ENCODE data around the gene MED8.
"Not testable (repeated sequence)": the region's sequence is repeated elsewhere in the genome, so short reads cannot be mapped to it uniquely, and the experiment has no call there.

The MED8 gene

GRCh38 chr1:43383449-43383848, 6.2 kb downstream of the MED8 start:
- Histone ChIP-seq H3K36me3 (replicated peaks) (peaks cover 45% of the 10 kb centered on the region), H3K27me3 (ENCODE audit: low read depth) (no peaks in the 10 kb centered on the region), H3K4me3 (no peak overlapping the region), H3K4me1 (no peaks in the 10 kb centered on the region), H3K9me3 (no peaks in the 10 kb centered on the region)
- in situ Hi-C loops (cut with MboI; ENCODE audit: low sequenced_read_pairs): no loop called here
- no peak for DNase-seq (ENCODE audit: low spot score in 2 of 2)

DNA sequence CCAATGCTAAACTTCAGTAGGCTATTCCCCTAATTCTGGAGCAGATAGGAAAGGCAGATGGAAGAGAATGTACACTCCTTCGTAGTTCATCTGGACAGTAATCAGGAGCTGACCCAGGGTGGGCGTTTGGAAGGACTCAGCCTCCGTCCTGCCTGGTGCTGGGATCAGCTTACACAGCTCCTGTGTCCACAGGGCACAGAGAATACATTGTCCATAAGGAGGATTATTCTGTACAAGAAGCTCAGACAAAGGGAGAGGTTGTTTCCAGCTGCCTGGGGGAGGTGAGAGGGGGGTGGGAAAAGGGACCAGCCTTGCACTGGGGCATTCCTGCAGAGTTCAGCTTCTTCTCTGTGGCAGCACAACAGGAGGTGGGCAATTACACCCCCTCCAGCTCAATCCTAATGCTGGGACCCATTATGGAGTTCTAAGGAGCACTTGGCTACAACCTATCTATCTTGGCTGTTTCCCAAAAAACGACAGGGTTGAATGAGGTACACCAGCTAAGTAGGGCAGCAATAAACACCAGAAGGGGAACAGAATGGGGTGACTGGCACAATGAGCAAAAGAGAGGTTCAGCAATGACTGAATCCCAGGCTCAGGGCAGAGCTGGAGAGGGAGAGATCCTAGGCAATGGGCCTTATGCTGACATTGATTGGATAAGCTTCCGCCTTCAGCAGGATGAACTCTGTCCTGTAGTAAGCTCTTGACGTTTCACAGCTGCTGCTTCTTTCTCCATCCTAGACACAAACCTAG, 7.4 kb downstream of the MED8 start:
- Histone ChIP-seq H3K36me3 (replicated peaks) (peaks cover 43% of the 10 kb centered on the region), H3K4me3 (no peak overlapping the region), H3K27me3 (ENCODE audit: low read depth) (no peaks in the 10 kb centered on the region), H3K4me1 (no peaks in the 10 kb centered on the region), H3K9me3 (no peaks in the 10 kb centered on the region)
- DNase-seq (ENCODE audit: low spot score in 2 of 2): no peak
- in situ Hi-C loops (cut with MboI; ENCODE audit: low sequenced_read_pairs): no loop called here

GRCh38 chr1:43381612-43382011, 8.0 kb downstream of the MED8 start:
- no peaks in the 10 kb centered on the region for H3K9me3 ChIP-seq
- H3K4me1 ChIP-seq: no peaks in the 10 kb centered on the region
- in situ Hi-C loops (cut with MboI; ENCODE audit: low sequenced_read_pairs): no loop called here
- H3K27me3 ChIP-seq (ENCODE audit: low read depth): no peaks in the 10 kb centered on the region
- peaks cover 38% of the 10 kb centered on the region for H3K36me3 ChIP-seq (replicated peaks)
- DNase-seq (ENCODE audit: low spot score in 2 of 2): no peak
- H3K4me3 ChIP-seq: no peak overlapping the region

- in situ Hi-C loops (cut with MboI; ENCODE audit: low sequenced_read_pairs): no loop called here
- Histone ChIP-seq H3K9me3 (no peaks in the 10 kb centered on the region), H3K4me1 (no peaks in the 10 kb centered on the region), H3K36me3 (replicated peaks) (peaks cover 16% of the 10 kb centered on the region), H3K4me3 (no peak overlapping the region), H3K27me3 (ENCODE audit: low read depth) (no peaks in the 10 kb centered on the region)
- no peak for DNase-seq (ENCODE audit: low spot score in 2 of 2)
These were observed 10.1 kb downstream of the MED8 start for GRCh38 chr1:43379476-43379875.

GRCh38 chr1:43377831-43378230, 11.8 kb downstream of the MED8 start:
- in situ Hi-C loops (cut with MboI; ENCODE audit: low sequenced_read_pairs): no loop called here
- no peaks in the 10 kb centered on the region; the same call in 1 of the 2 replicates for H3K36me3 ChIP-seq (replicated peaks)
- H3K9me3 ChIP-seq: no peaks in the 10 kb centered on the region
- no peak overlapping the region for H3K4me3 ChIP-seq
- H3K27me3 ChIP-seq (ENCODE audit: low read depth): no peaks in the 10 kb centered on the region
- no peaks in the 10 kb centered on the region for H3K4me1 ChIP-seq
- no peak for DNase-seq (ENCODE audit: low spot score in 2 of 2)

GRCh38 chr1:43376723-43377235, 12.8 kb downstream of the MED8 start:
- Histone ChIP-seq H3K4me3 (no peak overlapping the region), H3K27me3 (ENCODE audit: low read depth) (no peaks in the 10 kb centered on the region), H3K9me3 (no peaks in the 10 kb centered on the region), H3K4me1 (no peaks in the 10 kb centered on the region), H3K36me3 (replicated peaks) (no peaks in the 10 kb centered on the region)
- in situ Hi-C loops (cut with MboI; ENCODE audit: low sequenced_read_pairs): no loop called here
- no peak for DNase-seq (ENCODE audit: low spot score in 2 of 2)

DNA sequence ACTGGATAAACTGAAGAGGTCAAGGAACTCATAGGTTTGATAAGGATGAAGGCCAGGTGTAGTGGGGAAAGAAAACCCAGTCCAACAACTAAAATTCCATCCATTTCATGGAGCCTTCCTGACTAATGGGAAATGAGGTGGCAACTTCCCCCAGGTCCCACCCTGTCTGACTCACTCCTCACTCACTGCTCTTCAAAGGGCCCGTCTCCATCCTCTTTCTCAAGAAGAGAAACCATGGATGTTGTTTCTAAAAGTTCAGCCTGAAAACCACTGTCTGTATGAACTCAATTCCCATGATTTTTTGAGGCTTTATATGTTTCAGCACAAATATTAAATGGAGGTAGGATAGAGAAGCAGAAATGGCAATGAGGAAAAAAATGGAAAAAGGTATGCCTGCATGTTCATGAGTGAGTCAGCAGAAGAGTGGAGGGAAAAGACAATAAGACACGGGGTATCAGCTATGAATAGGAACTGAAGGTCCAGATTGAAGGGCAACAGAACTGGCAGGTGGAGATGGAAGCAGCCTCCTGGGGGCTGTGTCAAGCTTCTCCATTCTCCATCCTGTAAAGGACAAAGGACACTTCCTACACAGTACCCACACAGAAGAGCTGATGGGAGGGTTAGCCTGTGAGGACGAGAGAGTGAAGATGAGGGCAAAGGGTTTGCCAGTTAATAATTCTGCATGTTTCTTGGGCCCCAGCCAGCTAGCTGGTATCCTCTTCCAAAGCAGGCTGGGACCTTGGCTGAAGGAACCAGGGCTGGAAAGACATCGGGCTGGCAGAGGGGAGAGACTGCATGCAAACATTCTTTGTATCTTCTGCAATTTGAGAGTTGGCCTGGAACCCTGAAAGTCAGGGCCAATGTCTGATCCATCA, 16.3 kb downstream of the MED8 start:
- no peak for DNase-seq (ENCODE audit: low spot score in 2 of 2)
- in situ Hi-C loops (cut with MboI; ENCODE audit: low sequenced_read_pairs): no loop called here
- H3K36me3 ChIP-seq (replicated peaks): no peaks in the 10 kb centered on the region
- no peaks in the 10 kb centered on the region for H3K27me3 ChIP-seq (ENCODE audit: low read depth)
- H3K4me3 ChIP-seq: no peak overlapping the region
- H3K4me1 ChIP-seq: peaks cover 7% of the 10 kb centered on the region; the same call in 1 of the 2 replicates
- no peaks in the 10 kb centered on the region for H3K9me3 ChIP-seq

DNA sequence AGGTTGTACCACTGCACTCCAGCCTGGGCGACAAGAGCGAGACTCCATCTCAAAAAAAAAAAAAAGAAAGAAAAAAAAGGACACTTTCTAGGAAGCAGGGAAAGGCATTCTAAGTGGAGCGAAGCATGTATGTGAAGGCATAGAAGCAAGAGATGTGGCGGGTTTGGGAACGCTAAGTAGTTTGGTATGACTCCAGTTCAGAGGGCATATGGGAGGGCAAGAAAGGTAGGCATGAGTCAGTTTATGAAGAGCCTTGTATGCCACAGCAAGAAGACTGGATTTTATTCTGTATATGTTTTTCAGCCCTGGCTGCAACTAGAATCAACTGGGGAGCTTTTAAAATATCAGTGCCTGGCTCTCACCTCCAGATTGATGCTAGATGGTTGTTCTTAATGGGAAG, 17.4 kb downstream of the MED8 start:
- in situ Hi-C loops (cut with MboI; ENCODE audit: low sequenced_read_pairs): no loop called here
- no peak for DNase-seq (ENCODE audit: low spot score in 2 of 2)
- Histone ChIP-seq H3K4me3 (no peak overlapping the region), H3K36me3 (replicated peaks) (no peaks in the 10 kb centered on the region; the same call in 1 of the 2 replicates), H3K4me1 (peaks cover 7% of the 10 kb centered on the region; the same call in 1 of the 2 replicates), H3K27me3 (ENCODE audit: low read depth) (no peaks in the 10 kb centered on the region), H3K9me3 (no peaks in the 10 kb centered on the region)

DNA sequence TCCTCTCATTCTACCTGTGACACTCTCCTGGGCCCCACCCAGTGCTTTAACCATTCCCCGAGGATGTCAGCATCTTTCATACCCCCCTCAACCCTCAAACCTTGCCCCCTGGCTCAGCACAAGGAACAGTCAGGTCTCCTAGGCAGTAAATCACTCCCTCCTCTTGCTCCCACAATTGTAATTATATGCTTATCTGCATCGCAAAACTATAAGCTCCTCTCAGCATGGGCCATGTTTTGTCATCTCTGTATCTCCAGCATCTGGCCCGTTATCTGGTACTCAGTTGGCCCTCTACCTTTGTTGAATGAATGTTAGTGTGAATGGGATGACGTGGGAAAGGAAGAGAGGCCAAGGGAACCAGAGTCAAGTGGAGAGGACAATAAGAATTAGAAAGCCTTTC, 19.0 kb downstream of the MED8 start:
- Histone ChIP-seq H3K4me1 (peaks cover 13% of the 10 kb centered on the region), H3K27me3 (ENCODE audit: low read depth) (no peaks in the 10 kb centered on the region), H3K9me3 (no peaks in the 10 kb centered on the region), H3K4me3 (no peak overlapping the region), H3K36me3 (replicated peaks) (peaks cover under 1% of the 10 kb centered on the region)
- in situ Hi-C loops (cut with MboI; ENCODE audit: low sequenced_read_pairs): no loop called here
- DNase-seq (ENCODE audit: low spot score in 2 of 2): no peak

DNA sequence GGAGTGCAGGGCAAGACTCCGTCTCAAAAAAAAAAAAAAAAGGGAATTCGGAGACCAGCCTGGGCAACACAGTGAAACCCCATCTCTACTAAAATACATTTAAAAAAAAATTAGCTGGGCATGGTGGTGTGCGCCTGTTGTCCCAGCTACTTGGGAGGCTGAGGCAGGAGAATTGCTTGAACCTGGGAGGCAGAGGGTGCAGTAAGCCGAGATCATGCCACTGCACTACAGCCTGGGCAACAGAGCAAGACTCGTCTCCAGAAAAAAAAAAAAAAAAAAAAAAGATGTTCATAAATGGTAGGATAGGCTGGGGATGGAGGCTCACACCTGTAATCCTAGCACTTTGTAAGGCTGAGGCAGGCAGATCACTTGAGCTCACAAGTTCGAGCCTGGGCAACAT, 19.8 kb downstream of the MED8 start:
- H3K27me3 ChIP-seq (ENCODE audit: low read depth); in situ Hi-C loops (cut with MboI; ENCODE audit: low sequenced_read_pairs); DNase-seq (ENCODE audit: low spot score in 2 of 2); H3K9me3 ChIP-seq; H3K36me3 ChIP-seq (replicated peaks); H3K4me3 ChIP-seq: not testable (repeated sequence)
- H3K4me1 ChIP-seq: peaks cover 13% of the 10 kb centered on the region

DNA sequence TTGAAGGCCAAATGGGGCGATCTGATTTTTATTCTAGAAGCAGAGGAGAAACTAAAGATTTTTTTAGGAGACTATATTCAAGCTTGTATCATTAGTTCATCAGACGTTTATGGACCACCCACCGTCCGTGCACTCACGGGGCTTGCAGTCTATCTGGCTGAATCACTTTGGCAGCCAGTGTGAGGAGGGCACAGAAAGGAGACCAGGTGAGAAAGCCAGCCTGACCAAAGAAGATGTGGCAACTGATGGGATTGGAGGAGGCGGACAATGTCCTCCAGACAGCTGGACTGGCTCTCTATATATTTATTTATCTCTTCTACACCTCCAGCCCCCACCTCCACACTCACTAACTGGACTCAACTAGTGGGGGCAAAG, 21.0 kb downstream of the MED8 start:
- no peaks in the 10 kb centered on the region for H3K9me3 ChIP-seq
- no peaks in the 10 kb centered on the region for H3K27me3 ChIP-seq (ENCODE audit: low read depth)
- peak overlapping the region; percentile 72 for H3K4me3 ChIP-seq
- no peak for DNase-seq (ENCODE audit: low spot score in 2 of 2)
- peaks cover 20% of the 10 kb centered on the region for H3K36me3 ChIP-seq (replicated peaks)
- in situ Hi-C loops (cut with MboI; ENCODE audit: low sequenced_read_pairs): no loop called here
- peaks cover 13% of the 10 kb centered on the region for H3K4me1 ChIP-seq

GRCh38 chr1:43367904-43368645, 21.5 kb downstream of the MED8 start, which contains the start of gene ELOVL1:
Gene ELOVL1 (minus strand): TSS chr1:43368011. CDS start chr1:43365609, 2,402 bp downstream.
- in situ Hi-C loops (cut with MboI; ENCODE audit: low sequenced_read_pairs): no loop called here
- peak; percentile 82 to 95 for DNase-seq (ENCODE audit: low spot score in 2 of 2)
- no peaks in the 10 kb centered on the region for H3K27me3 ChIP-seq (ENCODE audit: low read depth)

DNA sequence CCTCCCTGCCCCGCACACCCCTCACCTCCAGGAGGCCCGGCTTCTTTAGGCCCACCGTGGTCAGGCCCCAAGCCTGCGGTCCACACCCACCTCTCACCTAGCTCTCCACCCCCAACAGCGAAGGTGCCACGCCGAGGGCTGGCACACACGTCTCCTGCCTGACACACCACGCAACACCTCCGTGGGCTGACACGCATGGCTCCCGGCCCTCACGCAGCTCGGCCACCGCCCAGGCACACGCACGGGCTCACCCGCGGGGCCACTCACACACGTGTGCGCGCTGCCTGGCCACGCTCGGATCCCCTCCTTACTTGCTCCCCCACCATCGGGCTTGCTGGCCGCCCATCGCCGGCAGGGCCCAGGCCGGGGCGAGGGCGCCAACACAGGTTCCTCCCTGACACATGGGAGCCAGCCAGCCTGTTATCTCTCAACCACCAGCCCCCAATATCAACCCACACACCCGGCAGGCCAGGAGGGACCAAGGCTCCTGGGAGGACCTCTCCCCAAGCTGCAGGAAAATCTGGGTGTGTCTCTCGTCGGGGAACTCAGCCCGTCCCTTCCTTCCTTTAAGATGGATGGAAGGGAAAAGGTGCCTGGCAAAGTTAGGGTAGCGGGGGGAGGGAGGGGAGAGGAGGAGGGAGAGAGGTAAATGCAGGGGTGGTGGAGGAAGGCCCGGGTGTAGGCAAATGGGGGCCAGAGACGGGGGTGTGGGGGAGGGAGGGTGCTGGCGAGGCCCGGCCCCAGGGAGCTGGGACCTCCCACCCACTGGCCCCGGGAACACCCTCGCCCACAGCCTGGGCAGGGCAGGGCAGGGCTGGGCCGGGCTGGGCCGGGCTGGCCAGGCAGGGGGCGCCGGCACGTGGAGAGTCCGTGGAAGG, 22.3 kb downstream of the MED8 start:
- no peaks in the 10 kb centered on the region for H3K9me3 ChIP-seq
- no peaks in the 10 kb centered on the region for H3K27me3 ChIP-seq (ENCODE audit: low read depth)
- in situ Hi-C loops (cut with MboI; ENCODE audit: low sequenced_read_pairs): no loop called here
- peaks cover 34% of the 10 kb centered on the region for H3K36me3 ChIP-seq (replicated peaks)
- H3K4me3 ChIP-seq: peak overlapping the region; percentile 72
- peak; percentile 47 to 77 for DNase-seq (ENCODE audit: low spot score in 2 of 2)
- H3K4me1 ChIP-seq: peaks cover 13% of the 10 kb centered on the region

More at GRCh38 chr1:43367904-43368645, 21.5 kb downstream of the MED8 start, which contains the start of gene ELOVL1:
- Histone ChIP-seq H3K4me3 (peak within 1 kb of the TSS; percentile 72), H3K4me1 (peaks cover 13% of the 10 kb centered on the region), H3K9me3 (no peaks in the 10 kb centered on the region), H3K36me3 (replicated peaks) (peaks cover 26% of the 10 kb centered on the region)

All from HAP-1 (cell line).